22Rv1 (cell line): ENCODE data around the gene SPTSSB.

Source experiments
- ZFX ChIP-seq: fragments of 450-650 bp; IDR thresholded peaks from 2 replicates; pipeline ENCODE4 v1.6.1; 2017; ENCODE audit warnings: antibody characterized with exemption, borderline replicate concordance
- TF ChIP-seq, protein P1 (sequence below): fragments of 450-650 bp; IDR thresholded peaks from 2 replicates; pipeline ENCODE4 v1.5.1; 2017; ENCODE audit warnings: mild to moderate bottlenecking

DNA sequence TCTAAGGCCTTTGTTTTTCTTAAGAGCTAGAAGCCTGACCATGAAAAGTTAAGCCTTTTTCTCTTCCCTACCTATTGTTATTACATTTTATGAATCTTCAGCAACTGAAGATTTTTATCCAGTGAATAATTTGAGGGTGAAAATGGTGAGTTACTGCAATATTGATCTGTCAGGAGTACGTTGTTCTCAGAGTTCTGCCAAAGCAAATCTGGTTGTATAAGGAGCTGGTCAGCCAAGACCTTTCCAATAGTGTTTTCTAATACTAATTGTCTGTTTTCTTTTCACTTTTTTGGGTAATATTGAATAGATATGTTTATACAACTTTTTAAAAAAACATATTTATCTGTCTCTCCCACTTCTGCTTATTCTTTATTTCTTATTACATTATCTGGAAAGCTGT, 15.0 kb downstream of the SPTSSB start:
- TF ChIP-seq, protein P1, sequence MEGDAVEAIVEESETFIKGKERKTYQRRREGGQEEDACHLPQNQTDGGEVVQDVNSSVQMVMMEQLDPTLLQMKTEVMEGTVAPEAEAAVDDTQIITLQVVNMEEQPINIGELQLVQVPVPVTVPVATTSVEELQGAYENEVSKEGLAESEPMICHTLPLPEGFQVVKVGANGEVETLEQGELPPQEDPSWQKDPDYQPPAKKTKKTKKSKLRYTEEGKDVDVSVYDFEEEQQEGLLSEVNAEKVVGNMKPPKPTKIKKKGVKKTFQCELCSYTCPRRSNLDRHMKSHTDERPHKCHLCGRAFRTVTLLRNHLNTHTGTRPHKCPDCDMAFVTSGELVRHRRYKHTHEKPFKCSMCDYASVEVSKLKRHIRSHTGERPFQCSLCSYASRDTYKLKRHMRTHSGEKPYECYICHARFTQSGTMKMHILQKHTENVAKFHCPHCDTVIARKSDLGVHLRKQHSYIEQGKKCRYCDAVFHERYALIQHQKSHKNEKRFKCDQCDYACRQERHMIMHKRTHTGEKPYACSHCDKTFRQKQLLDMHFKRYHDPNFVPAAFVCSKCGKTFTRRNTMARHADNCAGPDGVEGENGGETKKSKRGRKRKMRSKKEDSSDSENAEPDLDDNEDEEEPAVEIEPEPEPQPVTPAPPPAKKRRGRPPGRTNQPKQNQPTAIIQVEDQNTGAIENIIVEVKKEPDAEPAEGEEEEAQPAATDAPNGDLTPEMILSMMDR: no peak
- TF ChIP-seq ZFX: no peak
